Neural cell (in vitro differentiated cells): ENCODE measurements around the gene MEX3A.

Source experiments
- CTCF ChIP-seq: fragments of 450-650 bp; IDR thresholded peaks from 2 replicates; pipeline ENCODE4 v1.5.1; 2014; ENCODE audit warnings: antibody characterized with exemption, mild to moderate bottlenecking, moderate library complexity; ENCODE audit not compliant: poor library complexity, severe bottlenecking
- EP300 ChIP-seq: fragments of 450-650 bp; conservative IDR thresholded peaks from 2 replicates; pipeline ENCODE4 v1.6.1; 2014; ENCODE audit warnings: antibody characterized with exemption, mild to moderate bottlenecking, moderate library complexity; ENCODE audit not compliant: poor library complexity, severe bottlenecking
- EZH2 ChIP-seq: fragments of 200-600, 300-800 bp; shearing (Covaris generic), sonication (generic); IDR thresholded peaks from 2 replicates; pipeline ENCODE4 v1.6.1; 2014; ENCODE audit warnings: antibody characterized with exemption, low read length, borderline replicate concordance, mild to moderate bottlenecking; ENCODE audit not compliant: insufficient read depth, poor library complexity, severe bottlenecking
- POLR2AphosphoS5 ChIP-seq: IDR thresholded peaks from 2 replicates; pipeline ENCODE4 v1.6.1; 2012
- RAD21 ChIP-seq: fragments of 450-650 bp; conservative IDR thresholded peaks from 2 replicates; pipeline ENCODE4 v1.6.1; 2014; ENCODE audit warnings: antibody characterized with exemption, mild to moderate bottlenecking, moderate library complexity
- SMC3 ChIP-seq: fragments of 450-650 bp; conservative IDR thresholded peaks from 2 replicates; pipeline ENCODE4 v1.6.1; 2014; ENCODE audit warnings: antibody characterized with exemption, mild to moderate bottlenecking, moderate library complexity; ENCODE audit not compliant: poor library complexity

- TF ChIP-seq EZH2 (no peak), CTCF (no peak), RAD21 (no peak), POLR2AphosphoS5 (no peak), SMC3 (no peak), EP300 (no peak)
Observed at GRCh38 chr1:156111355-156111962, 29.2 kb upstream of the MEX3A start.
